Activated T-cell treated with anti-CD3 and anti-CD28 coated beads, Interleukin-2, amount 50 U/mL, for 24 hours (primary cell): Measurements from ENCODE around the gene WDR81.
"Not testable (repeated sequence)": the region's sequence is repeated elsewhere in the genome, so short reads cannot be mapped to it uniquely, and the experiment has no call there.

Source experiments
- DNase-seq: peaks from one replicate; pipeline ENCODE4 v3.0.0-alpha.2; 2020
- H3K27ac Mint-ChIP-seq: 2 replicates; pipeline ENCODE4 v1.8.0; 2020; ENCODE audit warnings: mild to moderate bottlenecking, mixed read lengths
- H3K27me3 Mint-ChIP-seq: 2 replicates; pipeline ENCODE4 v1.8.0; 2020; ENCODE audit warnings: mixed read lengths
- H3K36me3 Mint-ChIP-seq: 2 replicates; pipeline ENCODE4 v1.8.0; 2020; ENCODE audit warnings: low read depth, mixed read lengths
- H3K4me1 Mint-ChIP-seq: 2 replicates; pipeline ENCODE4 v1.8.0; 2020; ENCODE audit warnings: low read depth, mixed read lengths
- H3K4me3 Mint-ChIP-seq: 2 replicates; pipeline ENCODE4 v1.8.0; 2020; ENCODE audit warnings: mild to moderate bottlenecking, moderate library complexity, mixed read lengths
- H3K9me3 Mint-ChIP-seq: 2 replicates; pipeline ENCODE4 v1.8.0; 2020; ENCODE audit warnings: mixed read lengths

Gene WDR81

GRCh38 chr17:1724351-1724868 is at the start of gene WDR81:
TSS of gene WDR81 (plus strand) at chr17:1724704. CDS start at chr17:1724960, 256 bp downstream.
- peak within 1 kb of the TSS; percentile 77 for H3K4me3 Mint-ChIP-seq
- H3K9me3 Mint-ChIP-seq = no peaks in the 10 kb centered on the region
- peaks cover 42% of the 10 kb centered on the region for H3K4me1 Mint-ChIP-seq
- no peaks in the 10 kb centered on the region for H3K27me3 Mint-ChIP-seq
- H3K27ac Mint-ChIP-seq = peak within 1 kb of the TSS; percentile 88
- peaks cover 27% of the 10 kb centered on the region for H3K36me3 Mint-ChIP-seq
- DNase-seq = peak; percentile 90

GRCh38 chr17:1676401-1676800 is 48.1 kb upstream of the WDR81 start:
- Mint-ChIP-seq H3K36me3 (peaks cover 97% of the 10 kb centered on the region), H3K4me3 (no peak overlapping the region), H3K27me3 (no peaks in the 10 kb centered on the region)

GRCh38 chr17:1683459-1683858 is 41.0 kb upstream of the WDR81 start:
- DNase-seq = no peak
- Mint-ChIP-seq H3K4me1 (peaks cover 40% of the 10 kb centered on the region), H3K27ac (peak overlapping the region; percentile 99), H3K9me3 (no peaks in the 10 kb centered on the region), H3K4me3 (peak overlapping the region; percentile 99), H3K27me3 (no peaks in the 10 kb centered on the region), H3K36me3 (peaks cover 63% of the 10 kb centered on the region)

More at GRCh38 chr17:1676401-1676800, 48.1 kb upstream of the WDR81 start:
- no peak for DNase-seq
- Mint-ChIP-seq H3K9me3 (no peaks in the 10 kb centered on the region), H3K4me1 (peaks cover 17% of the 10 kb centered on the region), H3K27ac (peak overlapping the region; percentile 11)

GRCh38 chr17:1684378-1685189 is 39.9 kb upstream of the WDR81 start, which contains the start of gene PRPF8:
TSS of gene PRPF8 (minus strand) at chr17:1684867. CDS start at chr17:1684571, 296 bp downstream.
- H3K4me1 Mint-ChIP-seq = peaks cover 40% of the 10 kb centered on the region

GRCh38 chr17:1686086-1686485 is 38.4 kb upstream of the WDR81 start:
- no peaks in the 10 kb centered on the region for H3K27me3 Mint-ChIP-seq

More at GRCh38 chr17:1684378-1685189, 39.9 kb upstream of the WDR81 start, which contains the start of gene PRPF8:
- Mint-ChIP-seq H3K4me3 (peak within 1 kb of the TSS; percentile 99), H3K27ac (peak within 1 kb of the TSS; percentile 99), H3K27me3 (no peaks in the 10 kb centered on the region), H3K9me3 (no peaks in the 10 kb centered on the region), H3K36me3 (peaks cover 52% of the 10 kb centered on the region)
- DNase-seq = peak; percentile 98

GRCh38 chr17:1688405-1688804 is 36.1 kb upstream of the WDR81 start:
- not testable (repeated sequence) for H3K27me3 Mint-ChIP-seq, DNase-seq, H3K9me3 Mint-ChIP-seq, H3K27ac Mint-ChIP-seq, H3K4me3 Mint-ChIP-seq
- H3K4me1 Mint-ChIP-seq = peaks cover 12% of the 10 kb centered on the region
- peaks cover 14% of the 10 kb centered on the region for H3K36me3 Mint-ChIP-seq

More at GRCh38 chr17:1686086-1686485, 38.4 kb upstream of the WDR81 start:
- no peak for DNase-seq
- Mint-ChIP-seq H3K36me3 (peaks cover 37% of the 10 kb centered on the region), H3K4me1 (peaks cover 32% of the 10 kb centered on the region), H3K27ac (no peak overlapping the region), H3K4me3 (peak overlapping the region; percentile 4), H3K9me3 (no peaks in the 10 kb centered on the region)

GRCh38 chr17:1690544-1691221 is 33.8 kb upstream of the WDR81 start:
- Mint-ChIP-seq H3K9me3 (no peaks in the 10 kb centered on the region), H3K4me3 (no peak overlapping the region), H3K27ac (no peak overlapping the region), H3K4me1 (peaks cover 2% of the 10 kb centered on the region), H3K36me3 (no peaks in the 10 kb centered on the region), H3K27me3 (no peaks in the 10 kb centered on the region)
- no peak for DNase-seq

GRCh38 chr17:1693339-1693738 is 31.2 kb upstream of the WDR81 start:
- no peak overlapping the region for H3K27ac Mint-ChIP-seq

GRCh38 chr17:1695365-1695764 is 29.1 kb upstream of the WDR81 start:
- no peaks in the 10 kb centered on the region for H3K36me3 Mint-ChIP-seq
- no peaks in the 10 kb centered on the region for H3K27me3 Mint-ChIP-seq
- no peak for DNase-seq
- no peaks in the 10 kb centered on the region for H3K4me1 Mint-ChIP-seq
- no peak overlapping the region for H3K4me3 Mint-ChIP-seq
- H3K9me3 Mint-ChIP-seq = no peaks in the 10 kb centered on the region
- no peak overlapping the region for H3K27ac Mint-ChIP-seq

More at GRCh38 chr17:1693339-1693738, 31.2 kb upstream of the WDR81 start:
- no peak overlapping the region for H3K4me3 Mint-ChIP-seq
- no peaks in the 10 kb centered on the region for H3K27me3 Mint-ChIP-seq
- H3K4me1 Mint-ChIP-seq = no peaks in the 10 kb centered on the region
- H3K9me3 Mint-ChIP-seq = no peaks in the 10 kb centered on the region
- DNase-seq = no peak
- no peaks in the 10 kb centered on the region for H3K36me3 Mint-ChIP-seq

GRCh38 chr17:1697681-1698080 is 26.8 kb upstream of the WDR81 start:
- Mint-ChIP-seq H3K4me1 (no peaks in the 10 kb centered on the region), H3K4me3 (no peak overlapping the region), H3K27ac (no peak overlapping the region), H3K27me3 (no peaks in the 10 kb centered on the region), H3K9me3 (no peaks in the 10 kb centered on the region), H3K36me3 (no peaks in the 10 kb centered on the region)
- DNase-seq = no peak

- not testable (repeated sequence) for H3K4me3 Mint-ChIP-seq, DNase-seq, H3K9me3 Mint-ChIP-seq, H3K27me3 Mint-ChIP-seq, H3K36me3 Mint-ChIP-seq, H3K4me1 Mint-ChIP-seq, H3K27ac Mint-ChIP-seq
Observed at GRCh38 chr17:1699891-1700290, 24.6 kb upstream of the WDR81 start.

GRCh38 chr17:1703063-1703462 is 21.4 kb upstream of the WDR81 start:
- peaks cover 4% of the 10 kb centered on the region for H3K4me1 Mint-ChIP-seq
- no peaks in the 10 kb centered on the region for H3K36me3 Mint-ChIP-seq

GRCh38 chr17:1705004-1705403 is 19.5 kb upstream of the WDR81 start:
- DNase-seq = no peak
- Mint-ChIP-seq H3K36me3 (no peaks in the 10 kb centered on the region), H3K9me3 (no peaks in the 10 kb centered on the region), H3K27me3 (peaks cover 21% of the 10 kb centered on the region), H3K27ac (no peak overlapping the region), H3K4me1 (peaks cover 7% of the 10 kb centered on the region), H3K4me3 (no peak overlapping the region)

More at GRCh38 chr17:1703063-1703462, 21.4 kb upstream of the WDR81 start:
- no peak for DNase-seq
- Mint-ChIP-seq H3K9me3 (no peaks in the 10 kb centered on the region), H3K27me3 (peaks cover 15% of the 10 kb centered on the region), H3K4me3 (no peak overlapping the region), H3K27ac (no peak overlapping the region)

- Mint-ChIP-seq H3K36me3 (peaks cover 2% of the 10 kb centered on the region), H3K4me1 (peaks cover 16% of the 10 kb centered on the region), H3K27me3 (peaks cover 27% of the 10 kb centered on the region), H3K9me3 (no peaks in the 10 kb centered on the region), H3K27ac (no peak overlapping the region), H3K4me3 (no peak overlapping the region)
- no peak for DNase-seq
Observed at GRCh38 chr17:1707107-1707506, 17.4 kb upstream of the WDR81 start.
